ENCODE results near the gene ASIC4. TPM values are rescaled to one million over a fixed set of nuclear protein-coding genes. Genes with fewer than 3 reads are reported as not detected.

Gene ASIC4
- total and polyA plus RNA-seq, 2 of the 13 experiments (the other 11 are each of a cell fraction or from before 2014, with no cell fraction given), result 0.03 TPM; not detected in 1

- TF ChIP-seq POLR2G (IDR thresholded peaks at IDR 0.05; ENCODE audit: low read depth, low read length), result no peak
- no peak for TF ChIP-seq ZBTB33 (CRISPR knock-in tag; IDR thresholded peaks at IDR 0.05)
- TF ChIP-seq ZNF543 (CRISPR knock-in tag; IDR thresholded peaks at IDR 0.05), result no peak
- TF ChIP-seq MAFF (IDR thresholded peaks at IDR 0.05; ENCODE audit: low read depth, low read length), result no peak
- TF ChIP-seq HOXA3 (CRISPR knock-in tag; IDR thresholded peaks at IDR 0.05), result peak; percentile 67; the same call in 1 of the 2 replicates
- TF ChIP-seq ZNF18 (CRISPR knock-in tag; IDR thresholded peaks at IDR 0.05; ENCODE audit: insufficient replicate concordance), result no peak
- no peak for TF ChIP-seq TCF7 (IDR thresholded peaks at IDR 0.05; ENCODE audit: low read depth)
- no peak for TF ChIP-seq RERE (CRISPR knock-in tag; IDR thresholded peaks at IDR 0.05; ENCODE audit: low read depth)
- TF ChIP-seq ZBTB8A (CRISPR knock-in tag; IDR thresholded peaks at IDR 0.05; ENCODE audit: borderline replicate concordance, low read depth), result no peak
- TF ChIP-seq ZKSCAN1 (IDR thresholded peaks at IDR 0.05; ENCODE audit: low read length), result no peak
- no peak for TF ChIP-seq ELF4 (CRISPR knock-in tag; IDR thresholded peaks at IDR 0.05; ENCODE audit: borderline replicate concordance)
- no peak for TF ChIP-seq ZNF720 (CRISPR knock-in tag; IDR thresholded peaks at IDR 0.05)
- no peak for TF ChIP-seq KLF15 (CRISPR knock-in tag; IDR thresholded peaks at IDR 0.05; ENCODE audit: borderline replicate concordance)
- no peak for TF ChIP-seq ZNF260 (CRISPR knock-in tag; IDR thresholded peaks at IDR 0.05; ENCODE audit: borderline replicate concordance, low read depth)
- TF ChIP-seq HNRNPH1 (optimal IDR thresholded peaks at IDR 0.05; ENCODE audit: low read depth, low read length), result no peak
These were observed 31.7 kb downstream of the ASIC4 start (continued) for GRCh38 chr2:219545943-219546352.

Data from HepG2 (cell line).